Uterus (tissue), 4 donors: ENCODE measurements around the gene TUBB4A. TPM values are rescaled to one million over a fixed set of nuclear protein-coding genes. Genes with fewer than 3 reads are reported as not detected.

ENCODE experiments used
- DNase-seq, 2 donors: peaks; one replicate each; pipeline ENCODE4 v3.0.0-alpha.2; 2019 to 2020
- H3K27ac ChIP-seq, 2 donors: fragments of 200-600 bp; sonication (generic); 1 replicate in 1 of 2; 2 replicates in 1 of 2; pipeline ENCODE4 v1.5.1; 2016 to 2018
- H3K27me3 ChIP-seq, 2 donors: fragments of 200-600 bp; sonication (generic); one replicate each; pipeline ENCODE4 v1.5.1; 2018 to 2019; ENCODE audit warnings: control low read depth in 1 of 2
- H3K36me3 ChIP-seq, 2 donors: fragments of 200-600 bp; sonication (generic); one replicate each; pipeline ENCODE4 v1.5.1; 2019; ENCODE audit warnings: control low read depth in 1 of 2
- H3K4me1 ChIP-seq, 2 donors: fragments of 200-600 bp; sonication (generic); one replicate each; pipeline ENCODE4 v1.5.1; 2018 to 2019; ENCODE audit warnings: control low read depth in 1 of 2
- H3K4me3 ChIP-seq, 2 donors: fragments of 200-600 bp; sonication (generic); 1 replicate in 1 of 2; 2 replicates in 1 of 2; pipeline ENCODE4 v1.5.1; 2018 to 2019; ENCODE audit warnings: mild to moderate bottlenecking in 1 of 2
- H3K9me3 ChIP-seq, 2 donors: fragments of 200-600 bp; sonication (generic); one replicate each; pipeline ENCODE4 v1.5.1; 2019; ENCODE audit warnings: control low read depth in 1 of 2
- CTCF ChIP-seq, 4 experiments: fragments of 200-600 bp in 2 of 4; fragments of 450-650 bp in 2 of 4; sonication (generic) in 2 of 4; IDR thresholded peaks; one replicate each; pipeline ENCODE4 v1.5.1; 2016 to 2019; ENCODE audit warnings: antibody characterized with exemption in 4 of 4, mild to moderate bottlenecking in 2 of 4, moderate library complexity in 1 of 4
- POLR2A ChIP-seq, 2 donors: fragments of 450-650 bp; IDR thresholded peaks; one replicate each; pipeline ENCODE4 v1.6.1; 2016; ENCODE audit warnings: antibody characterized with exemption in 2 of 2, mild to moderate bottlenecking in 1 of 2, moderate library complexity in 1 of 2
- intact Hi-C: fragments of 100-400 bp; cut with DNase I; formaldehyde crosslinking; loops from one replicate; pipeline ENCODE4 v1.15.1; 2023; ENCODE audit warnings: low total_unique reads
- total RNA-seq, 4 donors: library from RNA; depleted of rRNA in 3 of 4; stranded (reverse); fragments of >200 nt in 3 of 4; gene quantifications; one replicate each; pipeline versions ENCODE4 v1.1.0 to v1.2.4, GENCODE V29; 2014 to 2023
- donor health status: DM: yes; HTN: yes; CAD: no.

TUBB4A gene
- total RNA-seq, 4 donors from 2014 or later: 2.3 to 4.4 TPM; not detected in 2

GRCh38 chr19:6530386-6531162 is 28.5 kb upstream of the TUBB4A start, which contains the start of gene TNFSF9:
Gene TNFSF9, plus strand, starts transcription at chr19:6531026. Its CDS starts 11 bp downstream, at chr19:6531037.
- Histone ChIP-seq H3K27ac (peak within 1 kb of the TSS; percentile 34 to 65), H3K27me3 (peaks cover 0 to 4% of the 10 kb centered on the region in 2 donors), H3K4me1 (peaks cover 0 to 6% of the 10 kb centered on the region in 2 donors), H3K4me3 (peak within 1 kb of the TSS; percentile 34 to 37), H3K36me3 (no peaks in the 10 kb centered on the region), H3K9me3 (no peaks in the 10 kb centered on the region)
- peak; percentile 78 to 80 for DNase-seq
- intact Hi-C loops: no loop called here
- peak; percentile 67 to 87 for TF ChIP-seq POLR2A (IDR thresholded peaks at IDR 0.05)
- no peak for TF ChIP-seq CTCF (IDR thresholded peaks at IDR 0.05)

- Histone ChIP-seq H3K27me3 (peaks cover 0 to 4% of the 10 kb centered on the region in 2 donors), H3K4me1 (peaks cover 0 to 6% of the 10 kb centered on the region in 2 donors), H3K27ac (no peak overlapping the region), H3K36me3 (no peaks in the 10 kb centered on the region), H3K9me3 (no peaks in the 10 kb centered on the region), H3K4me3 (peak overlapping the region in 1 of 2 donors; percentile 37)
- DNase-seq: no peak
- intact Hi-C loops: no loop called here
- TF ChIP-seq POLR2A (IDR thresholded peaks at IDR 0.05) (no peak), CTCF (IDR thresholded peaks at IDR 0.05) (no peak)
Measured at GRCh38 chr19:6529937-6530385, 27.9 kb upstream of the TUBB4A start.

- no peak for DNase-seq
- Histone ChIP-seq H3K4me3 (no peak overlapping the region), H3K4me1 (peaks cover 0 to 6% of the 10 kb centered on the region in 2 donors), H3K27ac (no peak overlapping the region), H3K9me3 (no peaks in the 10 kb centered on the region), H3K36me3 (no peaks in the 10 kb centered on the region), H3K27me3 (peaks cover 0 to 4% of the 10 kb centered on the region in 2 donors)
- TF ChIP-seq POLR2A (IDR thresholded peaks at IDR 0.05): no peak
- no peak for TF ChIP-seq CTCF (IDR thresholded peaks at IDR 0.05)
- intact Hi-C loops: no loop called here
Measured at GRCh38 chr19:6529351-6529750, 27.2 kb upstream of the TUBB4A start.

GRCh38 chr19:6528544-6529121 is 26.5 kb upstream of the TUBB4A start:
- DNase-seq: peak in 1 of 2 donors; percentile 28
- TF ChIP-seq CTCF (IDR thresholded peaks at IDR 0.05) (no peak), POLR2A (IDR thresholded peaks at IDR 0.05) (no peak)
- Histone ChIP-seq H3K27me3 (peaks cover 0 to 4% of the 10 kb centered on the region in 2 donors), H3K36me3 (no peaks in the 10 kb centered on the region), H3K4me1 (peaks cover 0 to 6% of the 10 kb centered on the region in 2 donors), H3K9me3 (no peaks in the 10 kb centered on the region), H3K4me3 (no peak overlapping the region), H3K27ac (no peak overlapping the region)
- intact Hi-C loops: no loop called here
